ENCODE measurements around the gene SLC24A4.

DNA sequence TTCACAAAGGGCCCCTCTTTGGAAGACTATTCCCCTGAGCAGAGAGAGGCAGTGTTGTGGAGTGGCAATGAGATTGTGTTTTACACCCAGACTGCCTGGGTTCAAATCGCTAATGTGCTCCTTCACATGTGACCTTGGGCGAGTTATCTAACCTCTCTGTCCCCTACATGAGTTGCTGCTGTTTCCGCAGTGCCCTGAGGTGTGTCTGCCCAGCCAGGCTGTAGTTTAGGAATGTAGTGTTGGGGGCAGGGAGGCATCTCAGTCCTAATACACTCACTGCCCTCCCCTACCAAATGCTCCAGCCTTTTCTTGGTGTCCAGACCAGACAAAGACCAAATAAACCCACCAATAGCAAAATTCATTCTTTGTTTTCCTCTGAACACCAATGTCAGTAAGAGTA lies 78.6 kb downstream of the SLC24A4 start:
- TF ChIP-seq, protein P1, sequence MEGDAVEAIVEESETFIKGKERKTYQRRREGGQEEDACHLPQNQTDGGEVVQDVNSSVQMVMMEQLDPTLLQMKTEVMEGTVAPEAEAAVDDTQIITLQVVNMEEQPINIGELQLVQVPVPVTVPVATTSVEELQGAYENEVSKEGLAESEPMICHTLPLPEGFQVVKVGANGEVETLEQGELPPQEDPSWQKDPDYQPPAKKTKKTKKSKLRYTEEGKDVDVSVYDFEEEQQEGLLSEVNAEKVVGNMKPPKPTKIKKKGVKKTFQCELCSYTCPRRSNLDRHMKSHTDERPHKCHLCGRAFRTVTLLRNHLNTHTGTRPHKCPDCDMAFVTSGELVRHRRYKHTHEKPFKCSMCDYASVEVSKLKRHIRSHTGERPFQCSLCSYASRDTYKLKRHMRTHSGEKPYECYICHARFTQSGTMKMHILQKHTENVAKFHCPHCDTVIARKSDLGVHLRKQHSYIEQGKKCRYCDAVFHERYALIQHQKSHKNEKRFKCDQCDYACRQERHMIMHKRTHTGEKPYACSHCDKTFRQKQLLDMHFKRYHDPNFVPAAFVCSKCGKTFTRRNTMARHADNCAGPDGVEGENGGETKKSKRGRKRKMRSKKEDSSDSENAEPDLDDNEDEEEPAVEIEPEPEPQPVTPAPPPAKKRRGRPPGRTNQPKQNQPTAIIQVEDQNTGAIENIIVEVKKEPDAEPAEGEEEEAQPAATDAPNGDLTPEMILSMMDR (IDR thresholded peaks at IDR 0.05; ENCODE audit: poor library complexity, severe bottlenecking): no peak
- TF ChIP-seq SMC3 (conservative IDR thresholded peaks at IDR 0.05; ENCODE audit: poor library complexity): no peak
- no peak for TF ChIP-seq RAD21 (conservative IDR thresholded peaks at IDR 0.05)
- no peak for TF ChIP-seq EZH2 (IDR thresholded peaks at IDR 0.05; ENCODE audit: borderline replicate concordance, insufficient read depth, low read length, poor library complexity, severe bottlenecking)

Measured in neural cell (in vitro differentiated cells).